ENCODE data around the gene GOPC. TPM values are rescaled to one million over a fixed set of nuclear protein-coding genes. Genes with fewer than 3 reads are reported as not detected.

The GOPC gene
- total and polyA plus RNA-seq, 2 of the 8 experiments (the other 6 are each of a cell fraction or from before 2014, with no cell fraction given) = 5.3 to 19.4 TPM

GRCh38 chr6:117568247-117568646 lies 34.1 kb downstream of the GOPC start:
- H3K4ac ChIP-seq (replicated peaks; ENCODE audit: insufficient read length, low read depth, low read length) = no peak overlapping the region
- H3K9ac ChIP-seq (replicated peaks in 1 of 4; ENCODE audit: extremely low read depth in 1 of 4, low read depth in 3 of 4, low read length in 3 of 4) = no peak overlapping the region
- DNase-seq (ENCODE audit: low read depth in 1 of 2, low spot score in 2 of 2) (no peak), FAIRE-seq (no peak)
- H3K4me2 ChIP-seq (ENCODE audit: insufficient read depth in 1 of 2, low read depth in 2 of 2, low read length in 2 of 2) = no peak overlapping the region
- H4K8ac ChIP-seq (ENCODE audit: extremely low read depth, insufficient read depth, low read length) = no peak overlapping the region
- no peaks in the 10 kb centered on the region for H4K20me1 ChIP-seq (replicated peaks in 1 of 2; ENCODE audit: control insufficient read depth in 1 of 2, insufficient read depth in 2 of 2, low read length in 2 of 2)
- no peaks in the 10 kb centered on the region for H3K79me2 ChIP-seq (ENCODE audit: control insufficient read depth in 1 of 2, insufficient read depth in 2 of 2, low read length in 2 of 2)
- H3K14ac ChIP-seq (ENCODE audit: insufficient read length) = no peak overlapping the region
- no peak overlapping the region for H2BK5ac ChIP-seq (ENCODE audit: low read depth, low read length)
- no peak overlapping the region for H2BK20ac ChIP-seq (ENCODE audit: low read length)
- no peak overlapping the region for H4K91ac ChIP-seq (replicated peaks; ENCODE audit: insufficient read length, low read length)
- H4K5ac ChIP-seq (ENCODE audit: insufficient read length, low read depth, low read length) = no peak overlapping the region
- ChIA-PET CTCF (ENCODE audit: partially characterized antibody) (interaction anchor here (0.6 to 2.8 kb wide), 5 partner anchors 13 to 513 kb away, joined by 3 to 11 read pairs (median 4); no protein-coding TSS in a partner anchor), POLR2A (ENCODE audit: partially characterized antibody) (no interaction called here)
- no peak overlapping the region for H3K4me3 ChIP-seq (ENCODE audit: extremely low read depth in 1 of 4, insufficient read depth in 2 of 4, low read depth in 3 of 4, low read length in 4 of 4)
- no peak overlapping the region for H3K23ac ChIP-seq (ENCODE audit: insufficient read length)
- H3K4me1 ChIP-seq (replicated peaks in 1 of 4; ENCODE audit: control insufficient read depth in 3 of 4, insufficient read depth in 4 of 4, low read length in 3 of 4) = no peaks in the 10 kb centered on the region
- 89% methylated on average over 2 of the region's 2 CpGs; no CpG with 5 or more reads in 1 of the 2 experiments for WGBS, 2 experiments (ENCODE audit: extremely low coverage in 1 of 2, insufficient coverage in 1 of 2, insufficient read length in 1 of 2, insufficient replicate concordance in 2 of 2, low coverage in 1 of 2, low lambda C conversion rate in 2 of 2, missing lambda C conversion rate in 1 of 2)
- TF ChIP-seq TAF1 (IDR thresholded peaks at IDR 0.05; ENCODE audit: low read depth, low read length) = no peak
- no peak overlapping the region for H2BK15ac ChIP-seq (ENCODE audit: low read length)
- no peak overlapping the region for H3K56ac ChIP-seq (replicated peaks; ENCODE audit: insufficient read length, low read depth, low read length)
- H2AK5ac ChIP-seq (ENCODE audit: low read depth, low read length) = no peak overlapping the region
- no peak overlapping the region for H2AFZ ChIP-seq (ENCODE audit: low read length)
- no peak overlapping the region for H2BK120ac ChIP-seq (replicated peaks; ENCODE audit: low read depth, low read length)
- H3K27me3 ChIP-seq (replicated peaks in 1 of 4; ENCODE audit: control insufficient read depth in 3 of 4, extremely low read depth in 1 of 4, insufficient read depth in 3 of 4, low read length in 3 of 4) = peaks cover 0 to 1% (median 0%) of the 10 kb centered on the region in 4 experiments; a peak in 1 of 7 replicates
- H3K27ac ChIP-seq (ENCODE audit: low read depth, low read length) = no peak overlapping the region
- H3K36me3 ChIP-seq (ENCODE audit: control insufficient read depth in 2 of 4, insufficient read depth in 4 of 4, low read length in 3 of 4) = peaks cover under 1 to 55% (median 9%) of the 10 kb centered on the region in 4 experiments; a peak in 4 of 8 replicates
- H2BK12ac ChIP-seq (ENCODE audit: low read depth, low read length) = no peak overlapping the region
- no peaks in the 10 kb centered on the region for H3K23me2 ChIP-seq (ENCODE audit: low read depth, low read length)
- H3K9me3 ChIP-seq (ENCODE audit: insufficient read depth in 2 of 2, low read depth in 1 of 2, low read length in 1 of 2) = no peaks in the 10 kb centered on the region
- no peak overlapping the region for H3K18ac ChIP-seq (ENCODE audit: extremely low read depth, low read length)
- H3K79me1 ChIP-seq (ENCODE audit: low read depth, low read length) = no peaks in the 10 kb centered on the region
